Activated naive CD4-positive, alpha-beta T cell (primary cell): ENCODE results near the gene RASSF7.
A peak's percentile ranks its signal among the peaks of the same experiment; 100 is the strongest.

Experiments used
- DNase-seq, 4 experiments: peaks; one replicate each; lab custom pipeline; 2025; lab: John Stamatoyannopoulos, UW

Gene RASSF7

DNA sequence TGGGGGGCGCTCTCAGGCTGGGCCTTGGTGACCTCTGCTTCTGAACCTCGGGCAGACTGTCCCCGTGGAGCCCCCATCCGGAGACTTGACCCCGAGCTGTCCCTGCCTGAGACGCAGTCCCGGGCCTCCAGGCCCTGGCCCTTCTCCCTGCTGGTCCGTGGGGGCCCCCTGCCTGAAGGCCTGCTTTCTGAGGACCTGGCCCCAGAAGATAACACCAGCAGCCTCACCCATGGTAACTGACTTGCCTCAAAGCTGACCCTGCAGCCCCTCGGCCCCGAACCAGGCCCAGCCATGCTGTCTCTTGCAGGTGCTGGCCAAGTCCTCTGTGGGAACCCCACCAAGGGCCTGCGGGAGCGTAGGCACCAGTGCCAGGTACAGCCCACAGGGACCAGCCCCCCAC lies 9.2 kb upstream of the RASSF7 start:
- no peak for DNase-seq

DNA sequence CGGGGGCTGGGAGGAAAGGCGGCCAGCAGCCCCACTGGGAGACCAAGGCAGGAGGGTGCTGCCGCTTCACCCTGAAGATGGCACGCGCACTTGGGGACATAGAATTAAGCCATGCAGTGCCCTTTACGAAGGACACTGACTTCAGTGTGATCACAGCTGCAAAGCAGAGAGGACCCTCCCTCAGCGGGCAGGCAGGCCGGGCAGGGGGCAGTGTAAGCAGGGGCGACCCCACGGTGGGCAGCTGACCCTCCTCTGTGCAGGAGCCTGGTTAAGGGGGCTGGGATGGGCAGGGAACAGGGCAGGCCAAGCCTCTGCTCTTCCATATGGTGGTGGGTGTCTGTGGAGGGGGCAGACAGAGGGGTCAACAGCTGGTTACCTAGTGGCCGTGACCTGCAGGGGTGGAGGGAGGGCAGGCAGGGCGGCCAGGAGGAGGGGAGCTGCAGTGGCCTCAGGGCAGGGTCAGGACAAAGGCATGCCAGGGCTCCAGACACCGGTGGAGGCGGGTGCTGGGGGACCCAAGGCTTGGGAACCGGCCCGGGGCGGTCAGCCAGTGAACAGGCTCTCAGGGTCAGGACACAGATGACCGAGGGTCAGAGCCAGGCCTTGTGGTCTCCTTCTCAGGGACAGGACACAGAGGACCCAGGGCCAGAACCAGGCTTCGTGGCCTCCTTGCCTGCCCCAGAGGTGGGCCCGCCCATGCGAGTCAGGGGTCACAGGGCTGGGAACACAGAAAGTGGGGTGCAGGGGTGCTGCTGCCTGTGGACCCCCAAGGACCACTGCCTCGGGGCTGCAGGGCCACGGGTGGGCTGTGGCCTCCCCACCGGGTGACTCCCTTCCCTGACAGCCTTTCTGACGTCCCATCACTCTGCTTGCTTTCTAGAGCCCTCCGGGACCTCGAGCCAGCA lies 7.4 kb upstream of the RASSF7 start:
- no peak for DNase-seq

DNA sequence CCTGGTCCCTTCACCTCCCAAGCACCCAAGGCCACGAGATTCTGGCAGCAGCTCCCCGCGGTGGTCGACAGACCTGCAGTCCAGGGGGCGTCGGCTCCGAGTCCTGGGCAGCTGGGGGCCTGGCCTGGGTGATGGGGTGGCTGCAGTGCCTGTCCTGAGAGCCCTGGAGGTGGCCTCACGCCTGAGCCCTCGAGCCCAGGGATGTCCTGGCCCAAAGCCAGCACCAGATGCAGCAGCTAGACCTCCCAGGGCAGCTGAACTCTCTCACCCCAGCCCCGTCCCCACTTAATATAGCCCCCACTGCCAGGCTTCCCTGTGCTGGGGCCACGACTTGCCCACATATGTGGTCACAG lies 6.8 kb upstream of the RASSF7 start:
- no peak for DNase-seq

DNA sequence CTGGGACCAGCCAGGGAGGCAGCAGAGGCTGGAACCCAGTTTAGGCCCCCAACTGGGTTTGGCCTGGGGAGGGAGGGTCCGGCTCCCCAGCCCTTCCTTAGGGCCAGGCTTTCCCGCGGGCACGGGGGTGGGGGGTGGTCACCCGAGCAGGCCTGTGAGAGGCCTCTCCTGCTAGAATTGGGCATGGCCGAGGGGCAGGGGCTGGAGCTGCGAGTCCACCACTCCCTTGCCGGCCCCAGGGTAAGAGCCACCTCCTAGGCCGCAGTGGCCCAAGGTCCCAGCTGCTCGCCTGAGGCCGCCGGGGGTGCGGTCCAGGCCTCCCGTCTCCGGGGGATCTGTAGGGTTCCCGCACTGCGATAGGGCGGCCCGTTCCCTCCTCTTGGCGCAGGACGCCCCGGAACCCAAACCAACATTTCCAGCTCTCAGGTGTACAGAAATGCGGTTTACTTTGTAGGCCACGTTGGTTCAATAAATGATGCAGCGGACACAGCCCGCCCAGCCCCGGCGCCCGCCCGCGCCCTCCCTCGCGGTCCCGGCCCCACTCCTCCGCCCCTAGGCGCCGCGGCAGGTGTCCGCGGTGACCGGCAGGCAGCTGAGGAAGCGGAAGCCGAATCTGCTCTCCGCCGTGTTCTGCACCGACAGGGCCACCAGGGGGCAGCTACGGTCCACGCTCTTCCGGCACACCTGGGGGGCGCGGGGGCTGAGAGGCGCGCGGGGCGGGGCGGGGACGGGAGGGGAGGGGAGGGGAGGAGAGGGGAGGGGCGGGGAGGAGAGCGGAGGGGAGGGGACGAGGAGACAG lies 6.1 kb upstream of the RASSF7 start:
- peak in 3 of 4 experiments; percentile 43 to 77 (median 60) for DNase-seq

DNA sequence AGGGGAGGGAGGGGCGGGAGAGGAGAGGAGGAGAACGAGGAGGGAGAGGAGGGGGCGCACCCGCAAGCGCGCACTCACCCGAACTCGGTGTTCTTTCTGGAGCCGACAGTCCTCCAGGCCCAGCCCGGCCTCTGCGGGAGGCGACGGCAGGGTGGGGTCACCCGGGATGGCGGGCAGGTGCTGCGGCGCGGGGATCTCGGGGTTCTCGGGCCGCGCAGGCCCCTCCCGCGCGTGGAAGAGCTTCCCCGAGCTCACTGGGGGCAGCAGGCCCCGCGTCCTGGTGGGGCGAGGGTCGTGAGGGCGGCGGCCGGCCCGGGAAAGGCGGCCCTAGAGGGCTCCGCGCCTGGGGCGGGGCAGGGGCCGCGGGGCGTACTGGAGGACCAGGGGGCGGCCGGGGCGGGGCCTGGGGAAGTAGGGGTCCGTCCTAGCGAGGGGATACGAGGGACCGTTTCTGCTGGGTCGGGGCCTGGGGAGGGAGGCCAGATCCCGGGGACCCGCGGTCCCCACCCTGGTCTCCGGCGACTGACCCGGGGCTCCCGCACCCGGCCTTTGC lies 5.5 kb upstream of the RASSF7 start:
- DNase-seq, result no peak

DNA sequence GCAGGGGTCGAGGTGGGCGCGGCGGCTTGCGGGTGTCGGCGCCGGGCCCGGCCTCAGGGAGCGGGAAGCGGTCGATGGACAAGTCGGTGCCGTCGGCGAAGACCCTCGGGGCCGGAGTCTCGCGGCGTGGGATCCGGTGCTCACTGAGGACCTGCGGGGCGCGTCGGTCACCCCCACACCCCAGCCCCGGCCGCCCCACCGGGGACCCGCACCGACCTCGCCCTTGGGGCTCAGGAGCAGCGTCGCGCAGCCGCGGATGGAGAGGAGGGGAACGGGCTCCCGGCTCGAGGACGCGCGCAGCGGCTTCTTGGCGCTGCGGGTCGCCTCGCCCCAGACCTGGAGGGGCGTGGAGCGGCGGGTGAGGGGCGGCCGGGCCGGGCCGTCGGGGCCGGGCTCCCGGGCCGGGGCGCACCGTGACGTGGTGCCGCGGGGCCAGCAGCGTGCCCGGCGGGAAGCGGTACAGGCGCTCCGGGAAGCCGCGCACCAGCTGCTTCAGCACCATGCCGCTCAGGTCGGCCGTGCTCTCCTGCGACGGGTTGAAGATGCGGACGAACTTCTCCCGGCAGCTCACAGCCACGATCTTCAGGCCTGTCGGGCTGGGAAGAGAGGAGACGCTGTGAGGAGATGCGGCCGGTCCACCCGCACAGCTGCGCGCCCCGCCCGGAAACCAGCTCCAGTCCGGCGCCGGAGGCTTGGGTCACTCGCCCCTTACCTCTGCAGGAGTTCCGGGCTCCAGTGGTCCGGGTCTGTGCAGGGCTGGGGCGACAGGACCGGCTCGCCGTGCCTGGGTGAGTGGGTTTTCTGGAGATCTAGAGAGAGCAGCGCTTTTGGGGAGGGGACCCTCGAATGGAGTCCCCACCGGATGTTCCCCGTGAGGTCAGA lies 4.7 kb upstream of the RASSF7 start:
- peak in 1 of 4 experiments; percentile 26 for DNase-seq

DNA sequence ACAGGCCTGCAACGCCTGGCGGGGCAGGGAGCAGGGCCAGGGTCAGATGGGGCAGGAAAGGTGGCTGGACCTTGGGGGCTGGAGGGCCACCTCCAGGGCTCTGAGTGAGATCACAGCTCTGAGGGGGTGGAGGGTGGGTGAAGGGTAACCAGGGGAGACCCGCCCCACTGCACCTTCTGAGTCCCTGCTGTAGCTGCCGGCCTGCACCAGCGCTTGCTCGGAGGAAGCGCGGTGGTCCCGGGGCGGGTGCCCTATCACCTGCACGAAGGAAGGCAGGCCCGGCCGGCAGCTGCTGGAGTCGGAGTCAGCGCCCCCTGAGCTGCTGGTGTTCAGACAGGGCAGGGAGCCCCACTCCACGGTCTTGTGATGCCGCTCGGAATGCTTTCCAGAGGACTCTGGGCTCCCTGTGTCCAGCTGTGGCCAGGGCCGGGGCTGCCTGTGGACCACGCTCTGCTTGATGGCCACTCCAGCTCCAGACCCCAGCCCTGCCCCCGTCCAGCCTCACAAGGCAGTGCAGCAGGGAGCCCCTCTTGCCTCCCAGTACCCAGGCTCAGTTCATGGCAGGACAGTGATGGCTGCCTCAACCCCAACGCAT lies 4.0 kb upstream of the RASSF7 start:
- DNase-seq, result no peak

DNA sequence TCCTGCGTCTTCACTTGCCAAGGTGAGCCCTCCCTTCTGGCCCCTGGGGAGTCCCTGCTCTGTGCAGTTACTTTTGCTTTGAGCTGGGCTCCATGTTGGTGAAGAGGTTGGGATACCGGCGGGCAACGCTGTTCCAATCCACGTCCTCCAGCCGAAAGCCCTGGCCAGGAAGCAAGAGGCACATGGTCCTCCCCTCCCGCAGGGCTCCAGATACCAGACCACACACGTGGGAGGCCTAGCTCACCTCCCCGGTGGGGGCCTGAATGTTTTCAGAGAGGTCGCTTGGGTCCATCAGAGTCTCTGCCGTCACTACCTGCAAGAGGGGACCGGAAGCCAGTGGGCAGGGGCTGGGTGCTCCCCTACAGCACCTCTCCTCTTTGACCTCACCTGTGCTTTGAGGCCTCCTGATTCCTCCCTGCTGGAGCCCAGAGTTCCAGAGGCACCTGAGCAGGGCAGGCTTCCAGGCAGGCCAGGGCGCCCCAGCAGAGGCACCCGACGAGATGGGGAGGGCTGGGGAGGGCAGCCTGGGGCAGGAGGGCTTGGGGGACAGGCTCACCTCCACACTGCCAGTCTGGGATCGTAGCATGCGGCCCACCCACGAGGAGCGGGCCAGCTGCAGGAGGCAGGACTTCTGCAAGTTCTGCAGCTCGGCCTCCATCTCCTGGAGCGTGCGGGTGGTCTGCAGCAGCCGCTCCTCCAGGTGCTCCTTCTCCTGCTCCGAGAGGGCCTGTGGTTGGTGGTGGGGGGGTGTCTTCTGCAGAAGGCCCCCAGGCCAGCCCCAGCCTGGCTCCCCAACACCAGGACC lies 3.2 kb upstream of the RASSF7 start:
- no peak for DNase-seq

DNA sequence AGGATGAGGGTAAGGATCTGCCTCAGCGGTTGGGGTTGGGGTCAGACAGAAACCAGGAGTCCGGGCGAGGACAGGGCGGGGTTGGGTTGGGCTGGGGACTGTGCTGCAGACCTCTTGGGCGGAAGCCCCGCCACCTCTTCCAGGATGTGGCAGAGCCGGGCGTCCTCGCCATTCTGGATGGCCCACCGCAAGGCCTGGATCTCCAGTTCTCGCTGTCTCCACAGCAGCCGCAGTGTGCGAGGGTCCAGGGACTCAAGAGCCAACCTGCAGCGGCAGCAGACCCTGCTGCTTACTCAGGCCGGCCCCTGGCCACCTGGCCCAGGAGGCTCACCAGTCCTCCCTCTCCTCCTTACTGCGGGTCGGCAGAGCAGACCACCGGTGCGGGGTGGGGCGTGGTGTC lies 2.3 kb upstream of the RASSF7 start:
- DNase-seq, result no peak

DNA sequence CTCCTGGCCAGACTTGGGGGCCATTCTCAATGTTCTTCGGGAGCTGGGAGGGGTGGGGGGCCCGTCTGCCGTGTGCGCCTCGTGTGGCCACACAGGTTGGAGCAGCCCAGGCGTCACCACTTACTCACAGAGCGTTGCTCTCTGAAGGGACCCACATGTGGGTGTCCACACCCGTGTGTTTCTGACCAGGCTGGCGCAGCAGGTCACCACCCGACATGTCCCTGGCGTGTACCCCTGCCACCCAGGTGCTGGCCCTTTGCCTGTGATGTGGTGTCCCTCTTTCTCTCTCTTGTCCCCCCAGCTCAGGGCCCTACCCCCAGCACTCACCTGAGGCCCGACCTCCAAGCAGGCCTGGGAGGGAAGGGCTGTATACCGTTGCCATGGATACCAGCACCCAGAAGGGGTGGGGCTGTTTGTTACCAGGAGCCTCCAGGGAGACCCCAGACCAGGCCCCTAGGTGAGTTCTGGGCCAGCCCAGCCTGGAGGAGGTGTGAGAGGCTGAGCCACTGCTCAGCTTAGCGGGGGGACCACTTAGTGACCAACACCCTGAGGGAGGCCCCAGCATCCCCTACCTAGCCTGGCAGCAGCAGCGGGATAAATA lies 1.6 kb upstream of the RASSF7 start:
- DNase-seq, result no peak

DNA sequence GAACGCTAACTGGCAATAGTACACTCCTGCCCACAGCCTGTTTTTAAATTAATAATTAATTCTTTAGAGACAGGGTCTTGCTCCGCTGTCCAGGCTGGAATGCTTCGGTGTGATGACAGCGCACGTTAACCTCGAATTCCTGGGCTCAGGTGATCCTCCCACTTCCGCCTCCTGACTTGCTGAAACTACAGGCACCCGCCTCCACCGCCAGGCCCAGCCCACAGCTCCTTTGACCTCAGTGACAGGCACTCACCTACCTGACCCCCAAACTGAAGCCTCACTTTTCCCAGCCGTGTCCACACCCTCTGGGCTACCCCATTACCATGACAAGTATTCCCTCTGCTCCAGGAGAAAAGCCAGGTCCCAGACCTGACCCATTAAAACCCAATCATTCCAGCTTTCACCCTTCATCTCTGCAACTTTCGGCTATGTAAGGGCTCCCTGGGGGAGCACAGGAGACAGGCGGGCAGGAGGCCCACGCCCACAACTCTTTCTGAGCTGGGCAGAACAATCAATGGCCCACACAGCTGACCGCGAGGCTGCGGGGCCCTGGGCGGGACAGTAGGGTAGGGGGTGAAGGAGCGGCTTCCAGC lies 962 bp upstream of the RASSF7 start:
- DNase-seq, result no peak

DNA sequence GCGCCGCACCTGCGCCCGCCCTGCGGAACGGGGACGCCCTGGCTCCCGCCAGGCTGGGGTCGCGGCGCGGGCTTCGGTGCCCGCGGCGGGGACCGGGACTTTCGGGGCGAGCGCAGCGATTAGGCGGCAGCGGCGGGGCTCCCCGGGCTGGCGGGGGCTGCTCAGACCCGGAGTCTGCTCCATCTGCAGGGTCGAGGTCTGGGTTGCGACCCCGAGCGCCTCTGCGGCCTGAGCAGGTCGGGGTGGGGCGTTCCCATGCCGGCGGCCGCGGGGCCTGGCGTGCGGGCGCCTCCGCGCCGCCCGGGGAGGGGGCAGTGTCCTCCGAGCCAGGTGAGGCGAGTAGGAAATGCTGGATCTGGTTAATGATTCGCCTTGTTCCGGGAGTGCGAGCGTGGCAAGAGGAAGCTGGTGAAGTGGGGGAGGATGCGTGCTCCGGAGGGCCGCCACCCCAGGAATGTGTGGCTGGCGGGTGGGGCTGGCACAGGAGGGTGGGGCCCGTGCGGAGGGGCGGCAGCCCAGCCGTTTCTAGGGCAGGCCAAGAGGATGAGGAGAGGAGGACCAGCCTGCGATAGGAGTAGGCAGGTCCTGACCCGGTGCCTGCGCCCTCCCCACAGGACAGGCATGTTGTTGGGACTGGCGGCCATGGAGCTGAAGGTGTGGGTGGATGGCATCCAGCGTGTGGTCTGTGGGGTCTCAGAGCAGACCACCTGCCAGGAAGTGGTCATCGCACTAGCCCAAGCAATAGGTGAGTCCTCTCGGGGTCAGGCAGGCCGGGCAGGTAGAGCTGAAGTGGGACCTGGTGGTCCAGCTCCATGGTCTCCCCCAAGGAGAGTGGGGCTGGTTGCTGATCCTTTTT lies 606 bp downstream of the RASSF7 start:
- peak in 1 of 4 experiments; percentile 20 for DNase-seq

DNA sequence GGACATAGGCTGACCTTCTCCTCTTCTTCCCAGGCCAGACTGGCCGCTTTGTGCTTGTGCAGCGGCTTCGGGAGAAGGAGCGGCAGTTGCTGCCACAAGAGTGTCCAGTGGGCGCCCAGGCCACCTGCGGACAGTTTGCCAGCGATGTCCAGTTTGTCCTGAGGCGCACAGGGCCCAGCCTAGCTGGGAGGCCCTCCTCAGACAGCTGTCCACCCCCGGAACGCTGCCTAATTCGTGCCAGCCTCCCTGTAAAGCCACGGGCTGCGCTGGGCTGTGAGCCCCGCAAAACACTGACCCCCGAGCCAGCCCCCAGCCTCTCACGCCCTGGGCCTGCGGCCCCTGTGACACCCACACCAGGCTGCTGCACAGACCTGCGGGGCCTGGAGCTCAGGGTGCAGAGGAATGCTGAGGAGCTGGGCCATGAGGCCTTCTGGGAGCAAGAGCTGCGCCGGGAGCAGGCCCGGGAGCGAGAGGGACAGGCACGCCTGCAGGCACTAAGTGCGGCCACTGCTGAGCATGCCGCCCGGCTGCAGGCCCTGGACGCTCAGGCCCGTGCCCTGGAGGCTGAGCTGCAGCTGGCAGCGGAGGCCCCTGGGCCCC lies 1.4 kb downstream of the RASSF7 start:
- no peak for DNase-seq

DNA sequence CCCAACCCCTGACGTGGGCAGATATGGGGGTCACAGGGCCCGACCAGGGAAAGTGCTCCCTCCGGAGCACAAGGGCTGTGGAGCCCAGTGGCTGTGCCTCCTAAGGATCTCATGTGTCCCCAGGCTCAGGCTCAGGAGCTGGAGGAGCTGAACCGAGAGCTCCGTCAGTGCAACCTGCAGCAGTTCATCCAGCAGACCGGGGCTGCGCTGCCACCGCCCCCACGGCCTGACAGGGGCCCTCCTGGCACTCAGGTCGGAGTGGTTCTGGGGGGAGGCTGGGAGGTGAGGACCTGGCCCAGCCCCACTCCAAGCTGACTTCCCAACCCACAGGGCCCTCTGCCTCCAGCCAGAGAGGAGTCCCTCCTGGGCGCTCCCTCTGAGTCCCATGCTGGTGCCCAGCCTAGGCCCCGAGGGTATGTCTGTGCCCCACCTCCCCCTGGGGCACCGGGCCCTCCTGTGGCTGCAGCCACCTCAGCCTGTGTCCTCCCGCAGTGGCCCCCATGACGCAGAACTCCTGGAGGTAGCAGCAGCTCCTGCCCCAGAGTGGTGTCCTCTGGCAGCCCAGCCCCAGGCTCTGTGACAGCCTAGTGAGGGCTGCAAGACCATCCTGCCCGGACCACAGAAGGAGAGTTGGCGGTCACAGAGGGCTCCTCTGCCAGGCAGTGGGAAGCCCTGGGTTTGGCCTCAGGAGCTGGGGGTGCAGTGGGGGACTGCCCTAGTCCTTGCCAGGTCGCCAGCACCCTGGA lies 2.5 kb downstream of the RASSF7 start:
- no peak for DNase-seq

DNA sequence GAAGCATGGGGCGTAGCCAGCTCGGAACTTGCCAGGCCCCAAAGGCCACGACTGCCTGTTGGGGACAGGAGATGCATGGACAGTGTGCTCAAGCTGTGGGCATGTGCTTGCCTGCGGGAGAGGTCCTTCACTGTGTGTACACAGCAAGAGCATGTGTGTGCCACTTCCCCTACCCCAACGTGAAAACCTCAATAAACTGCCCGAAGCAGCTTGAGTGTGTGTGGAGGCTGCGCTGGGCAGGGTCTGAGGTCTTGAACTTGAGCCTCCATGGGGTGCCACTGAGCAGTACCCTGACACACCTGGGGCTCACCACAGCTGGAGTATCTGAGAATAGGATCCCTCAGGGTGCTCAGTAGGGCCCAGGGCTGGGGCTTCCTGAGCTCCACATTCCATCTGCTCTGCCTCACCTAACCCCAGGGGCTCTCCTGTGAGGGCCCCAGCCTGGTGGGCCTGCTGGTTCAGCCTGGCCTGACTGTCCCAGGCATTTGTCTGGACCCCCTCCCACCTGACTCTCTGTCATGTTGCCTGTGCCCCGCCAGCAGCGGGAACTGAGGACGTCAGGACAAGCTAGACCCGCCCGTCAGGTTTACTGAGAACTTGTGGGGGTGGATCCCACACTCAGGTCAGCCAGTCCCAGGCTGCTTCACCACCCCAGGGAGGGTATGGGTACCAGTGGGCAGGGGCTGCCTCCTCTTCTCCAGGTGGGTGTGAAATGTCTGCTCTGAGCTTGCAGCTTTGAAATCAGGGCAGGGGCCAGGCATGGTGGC lies 3.2 kb downstream of the RASSF7 start:
- no peak for DNase-seq

DNA sequence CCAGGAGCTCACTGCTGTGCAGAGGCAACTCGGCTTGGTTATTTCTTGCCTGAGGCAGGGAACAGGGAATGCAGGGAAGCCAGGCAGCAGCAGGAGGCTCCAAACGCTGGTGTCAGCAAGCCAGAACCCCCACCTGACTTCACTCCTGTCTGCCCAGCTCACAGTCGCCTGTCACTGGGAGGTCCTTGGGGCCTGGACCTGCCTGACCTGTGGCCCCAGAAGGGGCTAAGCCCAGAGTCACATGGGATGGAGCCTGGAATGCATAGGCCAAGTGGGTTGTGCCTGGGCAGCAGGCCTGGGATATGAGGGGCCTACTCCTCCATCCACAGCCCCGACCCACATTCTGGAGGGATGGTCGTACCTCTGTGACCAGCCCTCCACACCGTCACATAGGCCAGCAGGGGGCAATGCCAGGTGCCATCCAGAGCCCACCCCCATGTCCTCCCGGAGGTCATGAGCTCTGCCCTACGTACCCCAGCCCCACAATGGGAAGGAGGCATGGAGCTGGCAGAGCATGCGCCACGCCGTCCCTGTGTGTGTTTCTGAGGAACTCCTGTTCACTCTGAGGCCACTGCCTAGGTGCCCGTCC lies 5.2 kb downstream of the RASSF7 start:
- DNase-seq, result no peak
